GM12865 (cell line): ENCODE results near the gene PPP1R13B.

Experiments used
- DNase-seq: peaks from one replicate; pipeline ENCODE4 v3.0.0; 2010; ENCODE audit warnings: low read depth
- H3K4me3 ChIP-seq: 2 replicates; pipeline ENCODE4 v1.5.1; 2011; ENCODE audit warnings: mild to moderate bottlenecking, low read depth, low read length, control low read depth
- TF ChIP-seq, protein P1 (sequence below): IDR thresholded peaks from 2 replicates; pipeline ENCODE4 v1.5.1; 2011; ENCODE audit warnings: low read length, control low read depth, low read depth, inconsistent platforms; ENCODE audit not compliant: insufficient read depth; ENCODE audit errors: missing control alignments

Gene PPP1R13B

DNA sequence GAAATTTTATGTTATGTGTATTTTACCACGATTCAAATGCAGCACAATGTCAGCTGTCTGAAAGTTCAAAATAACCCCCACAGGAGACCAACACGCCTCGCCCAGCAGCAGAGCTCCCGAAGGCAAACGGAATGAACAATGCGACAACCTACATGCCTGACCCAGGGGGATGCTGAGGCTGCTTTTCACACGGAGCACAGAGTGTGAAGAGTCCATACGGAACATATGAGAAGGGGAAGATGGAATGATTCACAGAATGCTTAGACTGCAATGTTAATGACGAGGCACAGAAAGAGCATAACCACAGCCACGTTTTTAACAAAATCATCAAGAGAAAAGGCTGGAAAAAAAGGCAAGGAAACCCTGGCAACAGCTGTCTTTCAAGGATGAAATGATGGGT is 109.2 kb downstream of the PPP1R13B start:
- H3K4me3 ChIP-seq, result no peak overlapping the region
- TF ChIP-seq, protein P1, sequence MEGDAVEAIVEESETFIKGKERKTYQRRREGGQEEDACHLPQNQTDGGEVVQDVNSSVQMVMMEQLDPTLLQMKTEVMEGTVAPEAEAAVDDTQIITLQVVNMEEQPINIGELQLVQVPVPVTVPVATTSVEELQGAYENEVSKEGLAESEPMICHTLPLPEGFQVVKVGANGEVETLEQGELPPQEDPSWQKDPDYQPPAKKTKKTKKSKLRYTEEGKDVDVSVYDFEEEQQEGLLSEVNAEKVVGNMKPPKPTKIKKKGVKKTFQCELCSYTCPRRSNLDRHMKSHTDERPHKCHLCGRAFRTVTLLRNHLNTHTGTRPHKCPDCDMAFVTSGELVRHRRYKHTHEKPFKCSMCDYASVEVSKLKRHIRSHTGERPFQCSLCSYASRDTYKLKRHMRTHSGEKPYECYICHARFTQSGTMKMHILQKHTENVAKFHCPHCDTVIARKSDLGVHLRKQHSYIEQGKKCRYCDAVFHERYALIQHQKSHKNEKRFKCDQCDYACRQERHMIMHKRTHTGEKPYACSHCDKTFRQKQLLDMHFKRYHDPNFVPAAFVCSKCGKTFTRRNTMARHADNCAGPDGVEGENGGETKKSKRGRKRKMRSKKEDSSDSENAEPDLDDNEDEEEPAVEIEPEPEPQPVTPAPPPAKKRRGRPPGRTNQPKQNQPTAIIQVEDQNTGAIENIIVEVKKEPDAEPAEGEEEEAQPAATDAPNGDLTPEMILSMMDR, result no peak

DNA sequence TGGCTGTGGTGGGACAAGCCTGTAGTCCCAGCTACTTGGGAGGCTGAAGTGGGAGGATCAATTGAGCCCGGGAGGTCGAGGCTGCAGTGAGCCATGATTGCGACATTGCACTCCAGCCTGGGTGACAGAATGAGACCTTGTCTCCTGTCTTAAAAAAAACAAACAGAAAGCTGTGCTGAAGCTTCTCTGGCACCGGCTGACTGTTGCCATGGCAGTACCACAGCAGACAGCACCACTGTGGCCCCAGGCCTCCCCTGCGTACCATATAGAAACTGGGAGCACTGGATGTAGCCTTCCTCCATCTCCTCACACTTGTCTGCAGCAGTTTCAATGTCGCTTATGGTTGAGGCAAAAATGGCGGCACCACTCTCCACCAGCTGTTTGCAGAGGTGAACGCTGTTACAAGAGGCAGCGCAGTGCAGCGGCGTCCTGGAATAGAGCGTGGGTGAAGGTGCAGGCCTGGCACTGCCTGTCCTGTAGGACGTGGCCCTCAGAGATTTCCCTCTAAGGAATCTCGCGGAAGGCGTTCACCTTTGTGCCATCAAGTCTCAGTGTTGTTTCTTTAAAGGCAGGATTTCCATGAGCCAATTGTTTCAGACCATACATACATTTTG is 109.8 kb downstream of the PPP1R13B start:
- TF ChIP-seq, protein P1, result no peak
- no peak overlapping the region for H3K4me3 ChIP-seq
- no peak for DNase-seq

More for the DNA sequence above, 109.2 kb downstream of the PPP1R13B start:
- no peak for DNase-seq

DNA sequence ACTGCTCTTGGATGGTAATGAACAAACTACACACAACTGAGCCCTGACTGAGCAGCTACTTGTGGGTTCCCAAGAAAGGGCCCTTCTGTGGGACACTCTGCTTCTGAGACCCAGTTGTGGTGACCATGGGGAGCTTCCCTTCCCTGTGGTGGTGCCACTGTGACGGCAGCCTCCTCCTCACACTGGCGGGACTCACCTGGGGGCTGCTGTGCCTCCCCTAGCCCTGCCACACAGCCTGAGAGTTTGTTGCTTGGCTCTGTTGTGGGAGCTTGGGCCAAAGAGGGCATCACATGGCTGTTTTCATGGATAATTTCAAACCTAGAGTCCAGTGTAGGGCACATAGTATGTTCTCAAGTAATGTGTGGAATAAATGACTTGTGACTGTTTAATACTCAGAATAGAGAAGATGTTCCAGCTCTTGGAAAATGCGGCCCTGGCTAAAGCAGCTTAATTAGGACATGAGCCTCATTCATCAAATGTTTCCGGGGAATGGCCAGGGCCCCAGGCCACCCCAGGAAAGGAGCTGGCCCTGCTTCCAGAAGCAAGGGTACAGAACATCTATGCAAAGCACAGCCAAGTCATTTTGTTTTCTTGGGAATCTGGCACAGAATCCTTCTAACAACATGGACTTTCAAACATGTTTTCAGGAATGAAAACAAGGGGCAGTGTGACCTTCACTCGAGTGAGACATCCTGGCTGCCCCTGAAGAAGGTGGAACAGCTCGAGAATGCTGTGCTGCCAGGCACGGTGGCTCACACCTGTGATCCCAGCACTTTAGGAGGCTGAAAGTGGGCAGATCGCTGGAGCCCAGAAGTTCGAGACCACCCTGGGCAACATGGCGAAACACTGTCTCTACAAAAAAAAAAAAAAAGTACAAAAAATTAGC is 110.6 kb downstream of the PPP1R13B start:
- DNase-seq, result no peak
- no peak overlapping the region for H3K4me3 ChIP-seq
- TF ChIP-seq, protein P1, result no peak

DNA sequence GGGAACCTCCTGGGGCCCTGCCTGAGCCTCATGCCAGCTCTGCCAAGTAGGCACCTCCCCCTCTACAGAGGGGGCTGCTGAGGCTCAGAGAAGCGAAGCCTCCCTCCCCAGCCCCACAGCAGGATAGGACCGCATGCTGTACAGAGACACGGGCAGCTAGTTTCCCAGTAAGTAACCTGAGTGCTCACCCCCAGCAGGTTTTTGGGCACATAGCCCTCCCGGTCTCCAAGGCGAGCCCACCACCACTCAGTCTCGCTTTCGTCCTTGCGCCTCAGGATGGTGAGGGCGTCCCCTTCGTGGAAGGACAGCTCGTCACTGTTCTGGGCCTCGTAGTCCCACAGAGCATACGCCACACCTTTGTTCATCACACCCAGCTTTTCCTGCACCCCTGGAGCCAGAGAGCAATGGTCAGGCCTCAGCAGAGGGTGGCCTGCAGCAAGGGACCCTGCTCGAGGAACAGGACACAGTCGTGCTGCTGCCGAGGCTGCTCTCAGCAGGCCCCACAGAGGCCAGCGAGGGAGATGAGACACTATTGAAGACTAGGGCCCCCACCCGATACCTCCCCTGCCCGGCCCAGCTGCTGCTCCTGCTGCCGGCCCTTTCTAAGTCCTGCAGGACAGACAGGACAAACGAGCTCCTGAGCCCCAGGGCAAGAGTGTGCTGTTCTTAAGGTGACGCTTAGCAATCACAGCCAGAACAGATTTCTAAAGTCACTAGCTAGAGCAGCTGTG is 111.4 kb downstream of the PPP1R13B start:
- TF ChIP-seq, protein P1, result no peak

DNA sequence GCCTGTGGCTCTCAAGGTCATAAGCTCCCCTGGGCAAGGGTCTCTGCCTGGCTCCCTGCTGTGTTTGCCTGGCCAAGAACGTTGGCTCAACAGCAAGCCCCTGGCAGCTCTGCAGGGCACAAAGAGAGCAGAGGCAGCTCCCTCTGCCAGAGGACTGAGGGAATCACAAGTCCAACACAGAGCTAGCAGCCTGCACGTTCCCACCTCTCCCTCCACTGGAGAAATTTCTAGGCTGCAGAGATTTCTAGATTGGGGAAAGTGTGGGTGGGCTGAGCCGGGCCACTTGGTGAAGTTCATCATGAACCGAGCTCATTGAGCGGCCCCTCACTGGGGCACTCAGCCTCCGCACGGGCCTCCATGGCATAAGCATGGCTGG is 111.9 kb downstream of the PPP1R13B start:
- DNase-seq, result no peak
- no peak overlapping the region for H3K4me3 ChIP-seq
- TF ChIP-seq, protein P1, result no peak

More for the DNA sequence above, 111.4 kb downstream of the PPP1R13B start:
- no peak overlapping the region for H3K4me3 ChIP-seq
- no peak for DNase-seq

DNA sequence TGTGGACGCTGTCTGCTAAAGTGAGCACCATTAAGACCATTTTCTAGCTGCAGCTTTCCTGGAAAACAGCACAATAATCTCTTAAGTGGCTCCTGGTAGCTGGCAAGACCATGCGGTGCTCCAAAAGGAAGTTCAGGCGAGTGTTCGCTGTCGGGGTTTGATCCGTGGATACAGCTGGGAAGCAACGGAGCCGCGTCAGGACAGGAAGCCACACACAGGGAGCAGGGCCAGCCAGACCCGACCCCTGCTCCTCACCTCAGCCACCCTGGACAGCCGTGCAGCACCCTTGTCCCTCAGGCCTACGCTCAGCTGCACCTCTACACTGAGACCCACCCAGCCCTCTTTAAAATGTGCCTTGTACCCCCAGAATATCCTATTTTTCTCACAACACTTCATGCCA is 112.4 kb downstream of the PPP1R13B start:
- TF ChIP-seq, protein P1, result no peak
- no peak overlapping the region for H3K4me3 ChIP-seq
- no peak for DNase-seq
